ENCODE data around the gene MPC1. TPM values are rescaled to one million over a fixed set of nuclear protein-coding genes. Genes with fewer than 3 reads are reported as not detected.
"Not testable (repeated sequence)": the region's sequence is repeated elsewhere in the genome, so short reads cannot be mapped to it uniquely, and the experiment has no call there.

MPC1 gene
- total RNA-seq, 2 experiments from 2014 or later: 17.4 to 19.3 TPM

DNA sequence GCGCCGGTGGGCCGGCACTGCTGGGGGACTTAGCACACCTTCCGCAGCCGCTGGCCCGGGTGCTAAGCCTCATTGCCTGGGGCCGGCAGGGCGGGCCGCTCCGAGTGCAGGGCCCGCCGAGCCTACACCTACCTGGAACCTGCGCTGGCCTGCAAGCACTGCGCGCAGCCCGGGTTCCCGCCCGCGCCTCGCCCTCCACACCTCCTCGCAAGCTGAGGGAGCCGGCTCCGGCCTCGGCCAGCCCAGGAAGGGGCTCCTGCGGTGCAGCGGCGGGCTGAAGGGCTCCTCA is 10.7 kb upstream of the MPC1 start:
- Mint-ChIP-seq H3K27ac (no peak overlapping the region), H3K4me1 (ENCODE audit: low read depth) (no peaks in the 10 kb centered on the region), H3K4me3 (no peak overlapping the region), H3K27me3 (peaks cover 4% of the 10 kb centered on the region), H3K9me3 (no peaks in the 10 kb centered on the region), H3K36me3 (ENCODE audit: low read depth) (no peaks in the 10 kb centered on the region)
- intact Hi-C loops (cut with DNase I, micrococcal nuclease): no loop called here
- TF ChIP-seq CTCF (IDR thresholded peaks at IDR 0.05): no peak
- Histone ChIP-seq H3K36me3 (ENCODE audit: insufficient read depth, low read length) (no peaks in the 10 kb centered on the region), H3K4me3 (ENCODE audit: low read length) (no peak overlapping the region), H3K27ac (ENCODE audit: low read depth in 1 of 2, low read length in 2 of 2) (no peak overlapping the region), H3K27me3 (ENCODE audit: control insufficient read depth in 1 of 2, insufficient read depth in 2 of 2, low read length in 2 of 2) (peaks cover 0 to 3% of the 10 kb centered on the region in 2 experiments), H3K4me1 (ENCODE audit: insufficient read depth, low read length) (no peaks in the 10 kb centered on the region), H3K9me3 (ENCODE audit: control insufficient read depth in 1 of 2, insufficient read depth in 1 of 2, low read length in 2 of 2) (peaks cover 0 to 5% of the 10 kb centered on the region in 2 experiments)
- CTCF ChIA-PET: no interaction called here
- POLR2A ChIA-PET: no interaction called here
- ATAC-seq (ENCODE audit: poor library complexity) (no peak), DNase-seq (no peak)

DNA sequence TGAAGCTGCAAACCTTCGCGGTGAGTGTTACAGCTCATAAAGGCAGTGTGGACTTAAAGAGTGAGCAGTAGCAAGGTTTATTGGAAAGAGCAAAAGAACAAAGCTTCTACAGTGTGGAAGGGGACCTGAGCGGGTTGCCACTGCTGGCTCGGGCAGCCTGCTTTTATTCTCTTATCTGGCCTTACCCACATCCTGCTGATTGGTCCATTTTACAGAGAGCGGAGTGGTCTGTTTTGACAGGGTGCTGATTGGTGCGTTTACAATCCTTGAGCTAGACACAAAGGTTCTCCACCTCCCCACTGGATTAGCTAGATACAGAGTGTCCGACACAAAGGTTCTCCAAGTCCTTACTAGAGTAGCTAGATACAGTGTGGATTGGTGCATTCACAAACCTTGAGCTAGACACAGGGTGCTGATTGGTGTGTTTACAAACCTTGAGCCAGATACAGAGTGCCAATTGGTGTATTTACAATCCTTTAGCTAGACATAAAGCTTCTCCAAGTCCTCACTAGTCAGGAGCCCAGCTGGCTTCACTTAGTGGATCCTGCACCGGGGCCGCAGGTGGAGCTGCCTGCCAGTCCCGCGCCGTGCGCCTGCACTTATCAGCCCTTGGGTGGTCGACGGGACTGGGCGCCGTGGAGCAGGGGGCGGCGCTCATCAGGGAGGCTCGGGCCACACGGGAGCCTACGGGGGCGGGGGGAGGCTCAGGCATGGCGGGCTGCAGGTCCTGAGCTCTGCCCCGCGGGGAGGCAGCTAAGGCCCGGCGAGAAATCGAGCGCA is 10.2 kb upstream of the MPC1 start:
- intact Hi-C loops (cut with DNase I, micrococcal nuclease); H3K27ac ChIP-seq (ENCODE audit: low read depth in 1 of 2, low read length in 2 of 2); H3K27me3 Mint-ChIP-seq; H3K4me1 Mint-ChIP-seq (ENCODE audit: low read depth); H3K9me3 ChIP-seq (ENCODE audit: control insufficient read depth in 1 of 2, insufficient read depth in 1 of 2, low read length in 2 of 2); H3K36me3 Mint-ChIP-seq (ENCODE audit: low read depth); ATAC-seq (ENCODE audit: poor library complexity); H3K4me3 ChIP-seq (ENCODE audit: low read length); H3K4me1 ChIP-seq (ENCODE audit: insufficient read depth, low read length); H3K36me3 ChIP-seq (ENCODE audit: insufficient read depth, low read length); H3K9me3 Mint-ChIP-seq; DNase-seq; H3K27ac Mint-ChIP-seq; POLR2A ChIA-PET; H3K4me3 Mint-ChIP-seq; H3K27me3 ChIP-seq (ENCODE audit: control insufficient read depth in 1 of 2, insufficient read depth in 2 of 2, low read length in 2 of 2): not testable (repeated sequence)
- CTCF ChIA-PET: interaction anchor here (1.6 kb wide), 1 partner anchor 8 kb away, joined by 5 read pairs; no protein-coding TSS in a partner anchor

- Mint-ChIP-seq H3K9me3 (no peaks in the 10 kb centered on the region), H3K4me1 (ENCODE audit: low read depth) (peaks cover 5% of the 10 kb centered on the region), H3K27me3 (no peaks in the 10 kb centered on the region), H3K4me3 (no peak overlapping the region), H3K27ac (no peak overlapping the region), H3K36me3 (ENCODE audit: low read depth) (no peaks in the 10 kb centered on the region)
- Histone ChIP-seq H3K4me3 (ENCODE audit: low read length) (no peak overlapping the region), H3K4me1 (ENCODE audit: insufficient read depth, low read length) (peaks cover 3% of the 10 kb centered on the region), H3K36me3 (ENCODE audit: insufficient read depth, low read length) (no peaks in the 10 kb centered on the region), H3K27me3 (ENCODE audit: control insufficient read depth in 1 of 2, insufficient read depth in 2 of 2, low read length in 2 of 2) (peaks cover 0 to 1% of the 10 kb centered on the region in 2 experiments), H3K9me3 (ENCODE audit: control insufficient read depth in 1 of 2, insufficient read depth in 1 of 2, low read length in 2 of 2) (no peaks in the 10 kb centered on the region), H3K27ac (ENCODE audit: low read depth in 1 of 2, low read length in 2 of 2) (no peak overlapping the region)
- TF ChIP-seq CTCF (IDR thresholded peaks at IDR 0.05): no peak
- intact Hi-C loops (cut with DNase I, micrococcal nuclease): no loop called here
- POLR2A ChIA-PET: no interaction called here
- DNase-seq (no peak), ATAC-seq (ENCODE audit: poor library complexity) (no peak)
- CTCF ChIA-PET: interaction anchor here (1.5 kb wide), 1 partner anchor 113 kb away, joined by 3 read pairs; no protein-coding TSS in a partner anchor
These were observed 6.4 kb upstream of the MPC1 start for GRCh38 chr6:166389119-166389518.

All from CD4-positive, alpha-beta T cell (primary cell).